Stimulated activated CD8-positive, alpha-beta memory T cell treated with anti-CD3 and anti-CD28 coated beads, Interleukin-15, amount 100 ng/mL, for 4 hours (primary cell): ENCODE results near the gene LCT.
"Not testable (repeated sequence)": the region's sequence is repeated elsewhere in the genome, so short reads cannot be mapped to it uniquely, and the experiment has no call there.

Source experiments
- DNase-seq, 2 donors: peaks; one replicate each; pipeline ENCODE4 v3.0.0-alpha.2; 2020; ENCODE audit warnings: low read depth in 2 of 2

LCT gene

DNA sequence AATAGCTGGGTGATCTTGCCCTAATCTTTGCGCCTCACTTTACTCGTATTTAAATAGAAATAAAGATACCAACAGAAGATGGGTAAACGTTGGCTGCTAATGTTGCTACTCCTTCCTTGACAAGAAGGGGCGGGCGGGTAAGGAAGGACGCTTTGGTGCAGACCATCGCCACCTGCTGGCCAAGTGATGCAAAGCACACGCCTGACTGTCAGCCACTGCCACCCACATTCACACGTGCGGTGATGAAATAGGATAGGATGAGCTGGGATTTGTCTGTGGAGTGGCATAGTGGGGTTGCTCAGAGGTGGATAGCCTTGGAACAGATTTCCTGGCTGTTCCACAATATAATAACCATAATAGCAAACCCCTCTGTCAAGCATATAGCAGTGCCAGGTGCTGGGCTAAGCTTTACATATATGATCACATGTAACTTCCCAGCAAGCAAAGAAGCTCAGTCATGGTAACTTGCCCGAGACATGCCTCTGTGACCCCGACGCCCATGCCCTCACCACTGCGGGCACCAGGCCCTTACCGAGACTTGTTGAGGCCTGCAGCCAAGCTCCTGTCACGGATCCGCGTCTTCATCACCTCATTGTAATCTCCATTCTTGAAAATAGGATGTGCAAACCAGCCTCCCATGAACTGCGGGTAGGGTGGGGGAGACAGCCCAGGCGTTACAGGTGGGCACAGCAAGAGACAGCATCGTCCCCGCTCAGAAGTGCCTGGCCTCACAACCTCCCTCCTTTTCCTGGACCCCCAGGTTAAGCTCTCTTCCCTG lies 39.3 kb downstream of the LCT start:
- peak; percentile 49 to 57 for DNase-seq

DNA sequence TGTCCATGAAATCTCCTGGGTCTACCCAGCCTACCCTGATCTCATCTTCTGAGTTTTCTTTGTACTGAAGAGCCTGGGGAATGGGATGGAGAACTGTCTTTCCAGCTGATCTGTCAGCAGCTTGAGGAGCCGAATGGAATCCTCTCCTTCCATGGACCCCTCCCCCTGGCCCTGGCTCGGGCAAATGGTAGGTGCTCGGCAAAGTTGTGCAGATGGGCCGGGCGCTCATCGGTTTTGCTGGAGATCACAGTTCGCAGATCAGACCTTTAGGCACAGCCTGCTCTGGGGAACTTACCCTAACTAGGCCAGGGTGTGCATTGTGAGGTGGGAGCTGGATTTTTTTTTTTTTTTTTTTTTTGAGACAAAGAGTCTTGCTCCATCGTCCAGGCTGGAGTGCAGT lies 40.4 kb downstream of the LCT start:
- no peak for DNase-seq

DNA sequence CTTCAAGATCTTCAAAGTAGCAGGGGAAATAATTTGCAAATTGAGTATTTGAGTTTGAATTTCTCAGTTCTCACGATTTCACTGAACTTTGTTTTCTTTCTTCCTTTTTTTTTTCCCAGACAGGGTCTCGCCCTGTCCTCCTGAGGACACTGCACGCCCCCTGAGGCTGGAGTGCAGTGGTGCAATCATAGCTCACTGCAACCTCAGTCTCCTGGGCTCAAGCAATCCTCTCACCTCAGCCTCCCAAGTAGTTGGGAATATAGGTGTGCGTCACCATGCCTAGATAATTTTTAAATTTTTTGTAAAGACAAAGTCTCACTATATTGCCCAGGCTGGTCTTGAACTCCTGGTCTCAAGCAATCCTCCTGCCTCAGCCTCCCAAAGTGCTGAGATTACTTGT lies 41.3 kb downstream of the LCT start:
- not testable (repeated sequence) for DNase-seq

DNA sequence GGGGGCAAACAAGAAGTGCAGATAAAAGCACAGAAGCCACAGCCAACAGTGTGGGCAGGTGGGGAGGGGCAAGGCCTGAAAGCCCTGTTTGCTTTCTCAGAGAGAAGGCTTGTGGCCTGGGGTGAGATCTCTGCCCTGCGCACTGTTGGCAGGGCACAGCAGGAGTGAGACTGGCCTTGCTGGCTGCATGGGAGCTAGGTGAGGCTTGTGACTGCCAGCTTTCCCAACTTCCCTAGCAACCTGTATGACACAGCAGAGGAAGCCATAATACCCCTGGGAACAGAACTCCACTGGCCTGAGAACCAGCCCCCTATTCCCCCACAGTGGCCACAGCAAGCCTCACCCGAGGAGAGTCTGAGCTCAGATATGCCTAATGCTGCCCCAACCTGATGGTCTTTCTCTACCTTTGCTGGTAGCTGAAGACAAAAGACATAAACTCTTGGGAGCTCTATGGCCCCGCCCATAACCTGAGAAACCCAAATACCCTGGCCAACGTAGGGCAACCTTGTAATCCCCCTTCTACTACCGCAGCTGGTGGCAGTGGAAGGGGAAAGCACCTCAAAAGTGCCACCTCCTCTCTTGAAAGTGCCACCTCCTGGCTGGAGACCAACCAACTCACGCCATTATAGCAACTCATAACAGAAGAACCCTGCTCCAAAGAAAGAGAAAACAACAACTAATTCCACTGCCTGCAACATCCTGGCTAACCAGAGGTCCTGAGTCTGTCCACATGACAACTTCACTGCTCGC lies 44.4 kb downstream of the LCT start:
- DNase-seq: no peak

DNA sequence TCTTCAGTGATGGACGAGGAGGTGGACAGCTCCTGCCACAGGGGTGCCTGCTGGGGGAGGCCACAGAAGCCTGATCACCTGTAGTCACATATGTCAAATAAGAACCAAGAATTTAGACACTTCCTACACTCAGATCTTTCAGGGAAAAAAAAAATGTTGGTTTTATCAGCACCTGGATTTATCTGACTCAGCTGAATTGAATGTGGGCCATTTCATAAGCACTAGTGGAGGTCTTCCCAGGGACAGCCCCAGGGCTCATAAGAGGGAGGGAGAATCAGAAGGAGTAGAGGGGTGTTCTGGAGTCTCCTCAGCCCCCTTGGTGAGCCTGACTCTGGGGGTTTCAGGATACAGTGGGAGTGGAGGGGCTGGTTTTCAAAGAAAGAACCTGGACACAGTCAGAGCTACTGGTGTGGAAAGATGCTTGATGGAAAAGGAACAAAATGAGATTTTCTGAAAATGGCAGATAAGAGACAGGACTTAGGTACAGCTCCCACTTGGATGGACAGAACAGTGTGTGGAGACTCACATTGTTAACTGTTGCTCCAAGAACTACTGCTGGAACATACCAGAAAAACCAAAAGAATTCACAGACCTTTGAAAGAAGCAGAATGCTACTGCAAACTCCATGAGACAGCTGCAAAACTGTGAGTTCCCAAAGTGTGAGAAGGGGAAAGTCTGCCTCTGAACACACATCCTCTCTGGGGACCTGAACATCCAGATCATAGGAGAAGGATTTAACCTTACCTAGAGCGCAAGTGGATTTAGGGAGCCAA lies 45.4 kb downstream of the LCT start:
- no peak for DNase-seq

DNA sequence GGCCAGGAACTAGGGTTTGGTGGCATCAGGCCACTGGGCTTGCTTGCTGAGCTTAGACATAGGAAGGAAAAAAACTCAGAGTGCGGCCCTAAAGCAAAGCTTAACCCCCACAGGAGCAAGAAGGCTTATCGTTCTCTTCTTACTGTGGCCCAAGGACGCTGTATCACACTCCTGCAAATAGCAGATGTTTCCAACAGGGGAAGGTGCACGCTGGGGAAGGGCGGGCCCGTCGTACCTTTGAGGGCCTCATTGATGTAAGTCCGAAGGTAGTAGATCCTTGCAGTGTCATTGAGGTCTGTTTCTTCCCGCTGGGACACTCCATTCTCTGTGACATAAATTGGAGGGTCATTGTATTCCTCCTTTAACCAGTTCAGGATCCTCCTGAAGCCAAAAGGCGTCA lies 46.6 kb downstream of the LCT start:
- no peak for DNase-seq

DNA sequence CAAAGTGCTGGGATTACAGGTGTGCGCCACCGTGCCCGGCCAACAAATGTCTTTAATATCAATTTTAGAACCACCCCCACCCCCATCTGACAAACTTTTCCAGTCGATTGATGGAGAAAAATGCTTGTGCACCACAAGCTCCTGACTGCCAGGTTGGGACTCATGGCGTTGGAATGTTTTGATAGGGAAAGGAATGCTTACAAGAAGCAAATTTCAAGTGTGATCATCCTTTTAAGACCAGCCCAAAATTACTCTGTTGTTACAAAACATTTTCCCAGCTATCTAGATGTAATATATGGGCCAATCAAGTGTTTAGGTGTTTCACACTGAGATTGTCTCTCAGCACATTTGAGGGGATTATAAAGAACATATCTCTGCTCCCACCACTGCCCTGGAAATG lies 50.2 kb downstream of the LCT start:
- DNase-seq: no peak

DNA sequence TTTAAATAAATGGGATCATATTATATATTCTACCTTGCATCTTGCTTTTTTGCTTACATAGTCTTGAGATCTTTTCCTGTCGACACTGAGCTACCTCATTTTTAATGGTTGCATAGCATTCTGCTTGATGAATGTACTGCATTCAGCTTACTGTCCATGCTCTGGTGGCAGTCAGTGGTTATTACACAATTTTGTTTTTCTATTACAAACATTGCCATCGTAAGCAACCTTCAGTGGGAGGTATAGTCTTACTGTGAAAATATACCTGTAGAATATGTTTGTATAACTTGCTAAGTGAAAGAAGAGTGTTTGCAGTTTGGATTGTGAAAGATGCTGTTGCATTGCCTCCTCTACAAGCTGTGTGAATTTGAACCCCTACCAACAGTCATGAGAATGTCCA lies 52.0 kb downstream of the LCT start:
- DNase-seq: no peak

DNA sequence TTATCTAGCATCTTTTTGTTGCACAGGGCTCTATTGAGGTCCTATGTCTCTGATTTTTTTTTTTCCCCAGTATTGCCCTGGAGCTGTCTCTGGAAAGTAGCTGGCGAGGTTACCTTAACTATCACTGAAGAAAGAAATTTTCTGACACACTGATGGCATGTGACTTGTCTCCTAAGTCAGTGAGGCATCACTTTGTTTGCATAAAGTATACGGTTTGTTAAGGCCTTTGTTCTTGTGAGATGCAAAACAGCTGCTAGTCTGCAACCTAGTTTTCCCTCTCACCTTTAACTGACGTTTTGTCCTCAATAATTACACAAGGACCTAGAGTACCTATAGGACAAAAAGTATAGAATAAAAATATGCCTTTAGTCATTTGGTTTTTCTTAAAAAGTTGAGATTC lies 53.5 kb downstream of the LCT start:
- DNase-seq: no peak

DNA sequence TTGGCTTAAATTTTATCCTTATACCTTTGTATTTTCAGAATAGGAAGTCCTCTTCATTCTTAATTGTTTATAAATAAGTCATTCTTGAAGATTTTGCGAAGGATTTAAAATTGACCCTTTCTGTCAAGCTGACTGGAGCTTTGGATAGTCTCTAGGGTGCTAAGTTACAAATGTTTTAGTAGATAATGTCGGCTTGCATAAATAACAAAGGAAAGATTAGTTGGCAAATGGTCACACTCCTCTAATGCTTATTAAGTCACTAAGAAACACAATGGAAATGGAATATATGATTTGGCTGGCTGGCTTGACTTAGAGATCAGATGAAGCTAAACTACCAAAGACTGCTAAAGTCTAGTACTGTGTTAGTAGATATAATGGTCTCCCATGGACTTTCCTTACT lies 54.8 kb downstream of the LCT start:
- DNase-seq: no peak

DNA sequence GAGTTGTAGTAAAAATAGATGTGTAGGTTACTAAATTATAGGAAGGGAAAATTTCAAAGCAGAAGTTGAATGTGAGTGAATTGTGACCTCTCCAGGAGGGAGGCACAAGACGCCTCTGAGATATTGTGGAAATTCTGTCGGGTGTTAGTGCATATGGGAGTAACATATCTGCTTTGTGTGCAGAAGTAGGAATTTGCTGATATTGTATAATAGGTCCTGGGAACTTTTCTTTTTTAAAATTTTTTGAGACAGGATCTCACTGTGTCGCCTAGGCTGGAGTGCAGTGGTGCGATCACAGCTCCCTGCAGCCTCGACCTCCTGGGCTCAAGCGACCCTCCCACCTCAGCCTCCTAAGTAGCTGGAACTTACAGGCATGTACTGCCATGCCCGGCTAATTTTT lies 60.6 kb downstream of the LCT start:
- no peak for DNase-seq

DNA sequence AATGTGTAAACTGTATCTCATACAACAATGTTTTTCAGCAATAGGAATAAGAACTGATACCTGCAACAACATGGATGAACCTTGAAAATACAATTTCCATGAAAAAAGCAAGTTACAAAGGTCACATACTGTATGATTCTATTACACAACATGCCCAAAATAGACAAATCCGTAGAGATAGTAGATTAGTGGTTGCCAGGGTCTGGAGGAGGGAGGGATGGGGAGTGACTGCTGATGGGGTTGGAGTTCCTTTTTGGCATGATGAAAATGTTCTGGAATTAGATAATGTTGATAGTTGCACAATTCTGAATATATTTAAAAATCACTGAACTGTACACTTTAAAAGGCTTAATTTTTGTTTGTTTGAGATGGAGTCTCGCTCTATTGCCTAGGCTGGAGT lies 61.6 kb downstream of the LCT start:
- DNase-seq: no peak

DNA sequence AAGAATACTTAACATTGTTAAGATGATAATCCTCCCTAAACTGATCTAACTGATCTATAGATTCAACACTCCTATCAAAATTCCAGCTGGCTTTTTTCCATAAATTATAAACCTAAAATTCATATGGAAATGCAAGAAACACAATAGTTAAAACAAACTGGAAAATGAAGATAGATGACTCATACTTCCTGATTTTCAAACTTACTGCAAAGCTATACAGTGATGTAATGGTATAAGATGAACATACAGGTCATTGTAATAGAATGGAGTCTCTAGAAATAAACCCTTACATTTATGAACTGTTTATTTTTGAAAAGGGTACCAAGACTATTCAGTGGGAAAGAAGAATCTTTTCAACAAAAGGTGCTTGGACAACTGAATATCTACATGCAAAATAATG lies 63.1 kb downstream of the LCT start:
- DNase-seq: no peak

DNA sequence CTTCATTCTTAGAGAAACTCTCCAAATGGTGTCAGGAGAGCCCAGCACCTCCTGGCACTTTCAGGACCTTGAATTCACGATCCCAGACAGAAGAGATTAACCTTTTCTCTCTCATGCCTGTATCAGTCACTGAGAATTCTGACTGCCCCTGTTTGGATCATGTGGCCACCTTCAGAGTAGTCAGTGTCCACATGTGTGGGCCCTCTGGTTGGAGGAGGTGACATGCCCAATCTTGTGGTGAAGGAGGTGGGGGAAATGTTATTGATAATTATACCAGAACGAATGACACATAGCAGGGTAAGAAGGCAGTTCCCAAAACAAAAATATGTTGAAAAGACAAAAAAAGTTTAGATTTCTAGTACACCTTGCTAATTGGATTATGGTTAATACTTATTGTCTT lies 63.7 kb downstream of the LCT start:
- DNase-seq: no peak

DNA sequence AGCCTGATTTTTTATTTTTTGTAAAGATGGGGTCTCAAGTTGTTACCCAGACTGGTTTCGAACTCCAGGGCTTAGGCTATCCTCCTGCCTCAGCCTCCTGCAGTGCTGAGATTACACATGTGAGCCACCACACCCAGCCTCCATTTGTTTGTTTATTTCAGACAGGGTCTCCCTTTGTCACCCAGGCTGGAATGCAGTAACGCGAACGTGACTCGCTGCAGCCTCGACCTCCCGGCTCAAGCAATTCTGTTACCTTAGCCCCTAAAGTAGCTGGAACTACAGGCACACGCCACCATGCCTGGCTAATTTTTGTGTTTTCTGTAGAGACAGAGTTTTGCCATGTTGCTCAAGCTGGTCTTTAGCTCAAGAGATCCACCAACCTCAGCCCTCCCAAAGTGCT lies 68.1 kb downstream of the LCT start:
- no peak for DNase-seq

DNA sequence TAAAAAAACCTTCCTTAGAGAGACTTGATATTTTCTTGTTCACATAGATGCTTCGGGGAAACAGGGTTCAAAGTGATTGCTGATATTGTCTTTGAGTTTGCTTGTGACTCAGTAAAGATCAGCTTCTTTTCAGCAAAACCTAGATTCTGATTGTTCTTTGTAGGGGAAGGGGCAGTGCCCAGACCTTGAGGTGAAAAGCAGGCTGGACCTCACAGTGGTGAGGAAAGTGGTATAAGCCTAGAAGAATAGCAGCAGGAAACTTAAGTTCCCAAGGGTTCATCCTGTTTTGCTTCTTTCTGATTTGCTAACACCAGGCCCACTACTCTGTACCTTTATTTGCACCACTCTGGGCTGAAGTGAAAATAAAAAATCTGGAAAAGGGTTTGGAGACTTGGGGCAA lies 74.5 kb downstream of the LCT start:
- DNase-seq: no peak

DNA sequence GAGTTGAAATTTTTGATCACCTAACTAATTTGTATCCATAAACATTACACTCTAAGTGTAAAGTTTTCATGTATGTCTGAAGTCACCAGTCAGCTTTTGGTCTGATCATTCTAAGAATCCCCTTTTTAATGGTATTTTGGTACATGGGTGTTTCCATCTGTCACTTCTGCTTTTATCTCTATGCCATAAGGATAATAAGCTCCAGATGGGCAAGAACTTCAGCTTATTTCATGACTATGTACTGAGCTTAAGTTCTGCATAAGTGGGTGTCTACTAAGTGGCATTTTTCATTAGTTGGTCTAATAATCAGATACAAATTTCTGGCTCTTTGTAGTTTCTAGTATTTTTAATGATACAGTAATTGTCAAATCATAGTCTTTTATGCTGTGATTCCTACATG lies 75.0 kb downstream of the LCT start:
- DNase-seq: no peak

DNA sequence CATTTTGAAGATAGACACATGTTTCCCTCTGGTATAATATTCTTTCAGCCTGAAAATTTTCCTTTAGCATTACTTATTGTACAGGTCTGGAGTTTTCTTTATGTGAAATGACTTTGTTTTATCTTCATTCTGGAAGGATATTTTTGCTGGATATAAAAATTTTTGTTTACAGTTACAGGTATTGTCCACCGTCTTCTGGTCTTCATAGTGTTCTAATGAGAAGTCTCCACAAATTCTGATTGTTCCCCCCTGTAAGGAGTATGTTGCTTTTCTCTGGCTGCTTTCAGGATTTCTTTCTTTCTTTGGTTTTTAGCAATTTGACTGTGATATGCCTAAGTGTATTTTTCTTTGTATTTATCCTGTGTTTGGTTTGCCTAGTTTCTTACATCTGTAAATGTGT lies 80.3 kb downstream of the LCT start:
- no peak for DNase-seq

DNA sequence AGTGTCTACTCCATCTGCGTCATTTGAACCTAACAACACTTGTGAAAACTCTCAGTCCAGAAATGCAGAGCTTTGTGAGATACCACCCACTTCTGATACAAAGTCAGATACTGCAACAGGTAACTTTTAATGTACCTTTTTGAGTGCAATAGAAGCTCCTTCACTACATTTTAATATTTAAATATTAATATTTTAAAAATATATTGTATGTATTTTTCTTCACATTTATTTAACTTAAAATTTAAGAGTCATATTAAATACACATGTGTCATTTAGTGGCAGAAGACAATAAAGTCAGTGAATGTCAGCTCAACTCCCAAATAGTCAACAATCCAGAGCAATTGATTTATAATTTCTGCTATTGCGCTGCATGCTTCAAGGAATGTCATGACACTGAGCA lies 81.4 kb downstream of the LCT start:
- DNase-seq: no peak

DNA sequence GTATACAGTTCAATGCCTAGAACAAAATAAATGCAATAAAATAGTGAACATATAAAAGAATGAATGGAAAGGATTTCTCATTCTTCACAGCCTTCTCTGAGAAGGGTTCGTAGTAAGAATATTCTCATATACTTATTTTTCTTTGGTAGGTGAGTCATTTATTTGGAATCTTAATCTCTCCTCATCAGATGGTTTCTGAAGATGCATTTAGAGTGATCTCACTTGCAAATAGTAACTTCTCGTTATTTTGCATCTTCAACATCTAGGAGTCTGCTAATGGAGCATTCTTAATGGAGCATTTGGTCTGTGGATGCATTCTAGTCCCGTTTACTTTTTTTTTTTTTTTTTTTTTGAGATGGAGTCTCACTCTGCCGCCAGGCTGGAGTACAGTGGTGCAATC lies 91.4 kb downstream of the LCT start:
- no peak for DNase-seq

DNA sequence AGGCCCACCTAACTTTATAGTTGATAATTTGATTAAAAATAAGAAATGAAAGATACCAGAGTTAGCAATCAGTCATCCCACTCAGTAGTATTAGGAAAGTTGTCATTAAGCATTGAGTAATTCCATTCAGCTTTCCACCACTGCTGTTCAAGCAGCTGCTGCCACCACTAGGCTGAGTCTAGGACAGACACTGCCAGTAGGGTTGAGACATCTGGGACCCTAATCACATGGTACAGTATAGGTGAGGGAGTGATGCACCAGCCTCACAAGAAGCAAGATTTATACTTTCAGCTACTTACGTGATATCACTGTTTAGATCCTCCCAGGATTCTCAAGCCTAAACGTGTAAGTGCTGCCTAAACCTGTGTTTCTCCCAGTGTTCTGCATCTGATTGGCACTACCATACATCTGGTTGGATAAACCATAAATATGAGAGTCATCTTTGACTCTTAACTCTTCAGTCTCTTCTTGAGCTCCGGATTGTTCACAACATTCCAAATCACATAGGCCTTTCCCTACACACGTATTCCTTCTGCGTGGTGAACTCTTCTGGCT lies 92.1 kb downstream of the LCT start:
- DNase-seq: no peak

DNA sequence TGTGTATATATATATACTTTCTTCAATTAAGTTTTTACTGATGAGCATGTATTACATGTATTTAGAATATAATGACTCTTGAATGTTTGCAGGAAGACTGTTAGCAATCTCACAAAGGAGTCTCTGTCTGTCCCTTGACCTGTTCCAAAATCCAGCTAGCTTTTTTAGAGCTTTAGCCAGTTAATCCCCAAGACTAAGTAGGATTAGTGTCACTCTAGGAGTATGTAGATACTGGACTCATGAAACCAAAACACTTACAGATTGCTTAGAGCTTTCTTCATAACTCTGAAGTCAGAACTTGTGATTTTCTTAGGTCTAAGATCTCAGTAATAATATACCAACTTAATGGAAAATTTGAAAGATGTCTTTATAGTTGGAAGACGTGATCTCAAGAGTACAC lies 93.1 kb downstream of the LCT start:
- no peak for DNase-seq
